A673 (cell line): ENCODE results near the gene LUZP2.

Experiments used
- EZH2 ChIP-seq: fragments of 200-600 bp; sonication (generic); IDR thresholded peaks from 2 replicates; pipeline ENCODE4 v1.6.1; 2017; ENCODE audit warnings: borderline replicate concordance, low read depth, mild to moderate bottlenecking, mixed read lengths, antibody characterized with exemption, low read length; ENCODE audit not compliant: poor library complexity, severe bottlenecking
- TF ChIP-seq, protein P1 (sequence below): fragments of 300-800, 200-600 bp; sonication (generic); conservative IDR thresholded peaks from 2 replicates; pipeline ENCODE4 v1.5.1; 2017; ENCODE audit warnings: low read depth, mild to moderate bottlenecking, antibody characterized with exemption, low read length, moderate library complexity, mixed read lengths

DNA sequence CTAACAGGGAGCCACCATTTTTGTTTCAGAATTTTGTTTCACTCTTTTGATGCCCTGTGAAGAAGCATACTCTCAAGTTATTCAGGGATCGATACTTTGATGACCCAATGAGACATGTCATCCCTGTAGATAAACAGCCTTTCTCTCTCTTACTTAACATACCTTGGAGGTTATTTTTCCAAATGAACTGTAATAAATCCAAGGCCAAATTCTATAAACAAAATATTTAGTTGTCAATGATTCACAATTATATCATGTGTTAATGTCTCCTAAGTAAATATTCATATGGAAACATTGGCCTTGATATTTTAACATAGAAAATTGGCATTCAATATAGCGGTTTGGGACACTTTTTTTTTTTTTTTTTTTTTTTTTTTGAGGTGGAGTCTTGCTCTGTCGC, 97.5 kb downstream of the LUZP2 start:
- TF ChIP-seq, protein P1, sequence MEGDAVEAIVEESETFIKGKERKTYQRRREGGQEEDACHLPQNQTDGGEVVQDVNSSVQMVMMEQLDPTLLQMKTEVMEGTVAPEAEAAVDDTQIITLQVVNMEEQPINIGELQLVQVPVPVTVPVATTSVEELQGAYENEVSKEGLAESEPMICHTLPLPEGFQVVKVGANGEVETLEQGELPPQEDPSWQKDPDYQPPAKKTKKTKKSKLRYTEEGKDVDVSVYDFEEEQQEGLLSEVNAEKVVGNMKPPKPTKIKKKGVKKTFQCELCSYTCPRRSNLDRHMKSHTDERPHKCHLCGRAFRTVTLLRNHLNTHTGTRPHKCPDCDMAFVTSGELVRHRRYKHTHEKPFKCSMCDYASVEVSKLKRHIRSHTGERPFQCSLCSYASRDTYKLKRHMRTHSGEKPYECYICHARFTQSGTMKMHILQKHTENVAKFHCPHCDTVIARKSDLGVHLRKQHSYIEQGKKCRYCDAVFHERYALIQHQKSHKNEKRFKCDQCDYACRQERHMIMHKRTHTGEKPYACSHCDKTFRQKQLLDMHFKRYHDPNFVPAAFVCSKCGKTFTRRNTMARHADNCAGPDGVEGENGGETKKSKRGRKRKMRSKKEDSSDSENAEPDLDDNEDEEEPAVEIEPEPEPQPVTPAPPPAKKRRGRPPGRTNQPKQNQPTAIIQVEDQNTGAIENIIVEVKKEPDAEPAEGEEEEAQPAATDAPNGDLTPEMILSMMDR, result no peak
- TF ChIP-seq EZH2, result no peak
